ENCODE measurements around the gene NEO1. TPM values are rescaled to one million over a fixed set of nuclear protein-coding genes. Genes with fewer than 3 reads are reported as not detected.

Gene NEO1
- total and polyA plus RNA-seq, 4 donors: 1.6 to 9.9 (median 5.8) TPM

- H3K9ac ChIP-seq (ENCODE audit: low read depth in 1 of 2, low read length in 2 of 2): no peak overlapping the region
- 79% methylated on average over 2 of the region's 2 CpGs for WGBS
- TF ChIP-seq ZBTB33 (IDR thresholded peaks at IDR 0.05) (no peak), REST (IDR thresholded peaks at IDR 0.05) (no peak), TAF1 (conservative IDR thresholded peaks at IDR 0.05) (no peak), FOXA2 (IDR thresholded peaks at IDR 0.05) (no peak), GABPA (IDR thresholded peaks at IDR 0.05 in 1 of 2, conservative IDR thresholded peaks at IDR 0.05 in 1 of 2) (no peak), FOXA1 (IDR thresholded peaks at IDR 0.05) (no peak), HNF4G (IDR thresholded peaks at IDR 0.05) (no peak), SP1 (IDR thresholded peaks at IDR 0.05) (no peak), EGR1 (IDR thresholded peaks at IDR 0.05; ENCODE audit: low read depth in 2 of 2) (no peak), MAX (IDR thresholded peaks at IDR 0.05) (no peak)
- DNase-seq (ENCODE audit: low spot score): no peak
- no peak overlapping the region for H3K27ac ChIP-seq (ENCODE audit: low read depth in 1 of 2, low read length in 2 of 2)
- no peaks in the 10 kb centered on the region for H3K4me1 ChIP-seq (ENCODE audit: control insufficient read depth in 4 of 4, insufficient read depth in 4 of 4, low read length in 3 of 4)
- no peaks in the 10 kb centered on the region for H3K36me3 ChIP-seq (ENCODE audit: control insufficient read depth in 4 of 4, insufficient read depth in 3 of 4, low read depth in 1 of 4, low read length in 3 of 4)
- no peaks in the 10 kb centered on the region for H3K9me3 ChIP-seq (ENCODE audit: control insufficient read depth in 4 of 4, low read length in 3 of 4)
- no peak overlapping the region for H3K4me3 ChIP-seq (ENCODE audit: low read depth in 1 of 3, low read length in 3 of 3)
- no peaks in the 10 kb centered on the region for H3K27me3 ChIP-seq (ENCODE audit: control insufficient read depth in 4 of 4, insufficient read depth in 4 of 4, low read length in 3 of 4)
Observed at GRCh38 chr15:73313861-73314260, 261.6 kb downstream of the NEO1 start.

- peaks cover 0 to 6% (median 0%) of the 10 kb centered on the region in 4 donors for H3K27me3 ChIP-seq (ENCODE audit: control insufficient read depth in 4 of 4, insufficient read depth in 4 of 4, low read length in 3 of 4)
- no peak for TF ChIP-seq REST (IDR thresholded peaks at IDR 0.05)
- no peak for TF ChIP-seq NR2F2 (IDR thresholded peaks at IDR 0.05)
- no peak for TF ChIP-seq HNF4G (IDR thresholded peaks at IDR 0.05)
- no peak for TF ChIP-seq FOXA1 (IDR thresholded peaks at IDR 0.05)
- H3K4me3 ChIP-seq (ENCODE audit: low read depth in 1 of 3, low read length in 3 of 3): no peak overlapping the region
- DNase-seq (ENCODE audit: low spot score): no peak
- no peak overlapping the region for H3K9ac ChIP-seq (ENCODE audit: low read depth in 1 of 2, low read length in 2 of 2)
- H3K27ac ChIP-seq (ENCODE audit: low read depth in 1 of 2, low read length in 2 of 2): no peak overlapping the region
- no peaks in the 10 kb centered on the region for H3K9me3 ChIP-seq (ENCODE audit: control insufficient read depth in 4 of 4, low read length in 3 of 4)
- H3K4me1 ChIP-seq (ENCODE audit: control insufficient read depth in 4 of 4, insufficient read depth in 4 of 4, low read length in 3 of 4): no peaks in the 10 kb centered on the region
- WGBS: 83% methylated on average over 16 of the region's 16 CpGs
- H3K36me3 ChIP-seq (ENCODE audit: control insufficient read depth in 4 of 4, insufficient read depth in 3 of 4, low read depth in 1 of 4, low read length in 3 of 4): no peaks in the 10 kb centered on the region
Observed at GRCh38 chr15:73317651-73318462, 265.6 kb downstream of the NEO1 start.
